GM21737 (cell line): Measurements from ENCODE around the gene KPTN.

Source experiments
- ATAC-seq: cut with Tn5 transposase; IDR thresholded peaks from one replicate; pipeline ENCODE4 v1.9.1; 2021; ENCODE audit warnings: mild to moderate bottlenecking, moderate library complexity; ENCODE audit not compliant: unreplicated experiment

Gene KPTN

DNA sequence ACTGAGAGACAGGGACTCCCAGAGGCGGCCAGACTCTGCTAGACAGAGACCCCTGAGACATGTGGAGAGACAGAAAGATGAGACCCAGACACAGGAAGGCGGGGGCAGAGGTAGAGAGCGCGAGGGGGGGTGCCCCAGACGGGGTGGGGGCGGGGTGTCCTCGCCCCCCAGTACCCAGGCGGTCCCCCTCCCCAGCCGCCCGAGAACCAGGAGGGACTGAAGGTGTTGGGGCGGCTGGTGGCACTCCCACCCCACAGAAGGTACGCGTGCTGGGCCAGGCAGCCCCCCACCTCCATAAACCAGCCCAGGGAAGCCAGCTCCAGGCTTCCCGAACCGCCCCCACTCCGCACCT, 12.7 kb downstream of the KPTN start:
- ATAC-seq, result no peak

DNA sequence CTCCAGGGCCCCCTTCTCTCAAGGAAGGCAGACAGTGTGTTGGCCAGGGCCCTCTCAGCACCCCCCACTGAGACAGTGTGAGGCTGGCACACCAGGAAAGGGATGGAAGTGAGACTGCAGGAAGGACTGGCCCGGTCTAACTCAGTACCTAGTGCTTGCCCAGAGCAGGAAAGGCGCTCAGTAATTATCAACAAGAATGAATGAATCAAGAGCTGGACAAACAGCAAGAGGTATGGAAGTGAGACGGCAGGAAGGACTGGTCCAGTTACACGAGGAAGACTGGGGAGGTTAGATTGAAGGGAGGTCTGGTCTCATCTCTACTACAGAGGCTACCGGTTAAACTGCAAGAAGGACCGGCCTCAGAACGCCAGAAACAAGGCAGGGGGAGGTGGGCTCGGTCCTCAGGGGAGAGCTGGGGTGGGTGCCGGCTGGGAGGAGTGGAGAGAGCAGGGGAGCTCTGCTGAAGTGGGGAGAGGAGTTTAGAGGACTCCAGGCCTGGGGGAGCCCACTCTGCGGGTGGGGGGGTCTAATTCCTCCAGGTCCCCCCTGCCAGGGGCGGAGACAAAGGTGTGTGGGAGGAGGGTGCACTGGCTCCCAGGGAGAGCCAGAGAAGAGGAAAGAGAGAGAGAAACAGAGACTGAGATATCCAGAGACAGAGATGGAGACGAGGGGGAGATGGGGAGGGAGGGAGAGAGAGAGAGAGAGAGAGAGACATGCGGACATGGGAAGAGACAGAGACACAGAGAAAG, 13.4 kb downstream of the KPTN start:
- no peak for ATAC-seq

- ATAC-seq, result no peak
Observed at GRCh38 chr19:47469719-47470118, 14.3 kb downstream of the KPTN start.

GRCh38 chr19:47469363-47469700, 14.7 kb downstream of the KPTN start:
- ATAC-seq, result no peak

DNA sequence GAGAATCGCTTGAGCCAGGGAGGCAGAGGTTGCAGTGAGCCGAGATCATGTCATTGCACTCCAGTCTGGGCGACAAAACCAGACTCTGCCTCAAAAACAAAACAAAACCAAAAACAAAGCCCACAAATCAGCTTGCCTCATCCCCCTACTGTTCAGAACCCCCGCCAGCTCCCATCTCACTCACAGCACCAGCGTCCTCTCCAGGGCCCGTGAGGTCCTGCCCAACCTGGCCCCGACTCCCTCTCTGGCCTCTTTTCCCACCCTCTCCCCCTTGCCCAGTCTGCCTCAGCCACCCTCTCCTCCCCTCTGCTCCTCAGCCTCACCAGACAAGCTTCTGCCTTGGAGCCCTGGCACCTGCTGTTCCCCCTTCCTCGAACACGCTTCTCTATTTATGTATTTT, 16.1 kb downstream of the KPTN start:
- no peak for ATAC-seq

DNA sequence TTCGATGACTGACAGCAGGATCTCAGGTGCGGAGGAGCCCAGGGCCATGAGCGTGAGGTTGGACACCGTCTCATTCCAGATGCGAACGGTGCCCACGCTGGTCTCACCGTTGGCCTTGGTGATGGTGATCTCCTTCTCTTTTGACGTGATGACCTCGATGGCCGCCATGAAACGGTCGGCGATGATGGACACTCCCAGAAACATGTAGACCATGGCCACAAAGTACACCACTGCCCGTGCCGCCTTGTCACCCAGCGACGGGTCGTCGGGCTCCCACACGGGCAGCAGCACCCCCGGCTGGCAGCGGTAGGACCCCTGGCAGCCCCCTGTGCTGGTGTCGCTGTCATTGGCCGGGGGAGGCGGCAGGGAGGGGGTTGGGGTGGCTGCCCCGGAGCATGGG, 18.1 kb downstream of the KPTN start:
- no peak for ATAC-seq

- ATAC-seq, result no peak
Observed at GRCh38 chr19:47464675-47465419, 19.2 kb downstream of the KPTN start.

GRCh38 chr19:47461876-47462275, 22.1 kb downstream of the KPTN start:
- ATAC-seq, result no peak

DNA sequence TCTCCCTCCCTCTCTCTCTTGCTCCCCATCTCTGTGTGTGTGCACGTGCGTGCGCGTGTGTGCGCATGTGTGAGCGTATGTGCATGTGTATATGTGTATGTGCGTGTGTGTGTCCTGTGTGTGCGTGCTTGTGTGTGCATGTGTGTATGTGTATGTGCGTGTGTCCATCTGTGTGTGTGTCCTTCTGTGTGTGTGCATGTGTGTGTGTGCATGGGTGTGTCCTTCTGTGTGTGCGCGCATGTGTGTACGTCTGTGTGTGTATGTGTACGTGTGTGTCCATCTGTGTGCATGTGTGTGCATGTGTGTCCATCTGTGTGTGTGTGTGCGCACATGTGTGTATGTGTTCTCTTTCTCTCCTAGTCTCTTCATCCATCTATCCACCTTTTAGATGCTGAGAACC, 24.5 kb downstream of the KPTN start:
- ATAC-seq, result no peak

- no peak for ATAC-seq
Observed at GRCh38 chr19:47458672-47459071, 25.3 kb downstream of the KPTN start.

DNA sequence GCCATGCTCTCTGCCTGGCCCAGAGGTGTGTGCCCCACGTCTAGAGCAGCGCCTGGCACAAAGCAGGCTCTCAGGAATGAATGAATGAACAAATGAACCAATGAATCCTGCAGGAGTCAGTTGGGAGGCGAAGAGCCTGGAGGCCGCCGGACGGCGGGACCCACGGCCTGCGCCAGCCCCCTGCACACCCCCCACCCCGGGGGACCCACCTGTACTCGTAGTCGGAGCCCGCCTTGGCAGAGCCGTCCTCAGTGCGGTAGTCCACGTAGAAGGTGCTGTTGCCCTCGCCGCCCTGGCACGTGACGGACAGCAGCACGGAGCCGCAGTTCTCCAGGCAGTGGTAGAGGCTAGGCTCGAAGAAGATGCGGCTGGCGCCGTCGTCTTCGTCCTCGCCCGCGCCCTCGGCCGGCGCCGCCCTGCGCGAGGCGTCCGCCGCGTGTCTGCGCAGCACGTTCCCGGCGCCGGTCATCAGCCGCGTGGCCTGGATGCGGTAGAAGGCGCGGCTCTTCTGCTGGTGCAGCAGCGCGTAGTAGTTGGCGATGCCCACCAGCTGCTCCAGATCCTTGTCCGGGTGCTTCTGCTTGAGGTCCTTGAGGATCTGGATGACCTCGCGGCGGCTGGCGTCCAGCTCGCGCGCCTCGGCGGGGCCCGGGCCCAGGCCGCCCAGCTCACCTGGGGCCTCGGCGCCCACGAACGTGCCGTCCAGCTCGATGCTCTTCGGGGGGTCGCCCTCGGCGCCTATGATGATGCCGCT, 27.1 kb downstream of the KPTN start:
- ATAC-seq, result no peak

- ATAC-seq, result no peak
Observed at GRCh38 chr19:47450478-47450877, 33.5 kb downstream of the KPTN start.

DNA sequence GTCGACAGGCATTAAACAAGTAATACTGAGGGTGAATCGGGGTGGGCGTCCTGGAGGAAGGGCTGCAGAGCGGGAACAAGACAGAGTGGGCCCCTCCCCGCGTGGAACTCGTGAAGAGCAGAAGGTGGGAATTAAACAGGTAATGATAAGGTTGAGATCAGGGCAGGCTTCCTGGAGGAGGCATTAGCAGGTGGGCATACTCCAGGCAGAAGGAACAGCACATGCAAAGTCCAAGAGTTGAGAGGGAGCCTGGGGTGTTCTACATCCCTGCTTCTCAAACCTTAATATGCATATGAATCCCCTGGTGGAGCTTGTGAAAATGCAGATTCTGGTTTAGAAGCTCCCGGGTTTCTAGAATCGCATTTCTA, 35.7 kb downstream of the KPTN start:
- ATAC-seq, result no peak

DNA sequence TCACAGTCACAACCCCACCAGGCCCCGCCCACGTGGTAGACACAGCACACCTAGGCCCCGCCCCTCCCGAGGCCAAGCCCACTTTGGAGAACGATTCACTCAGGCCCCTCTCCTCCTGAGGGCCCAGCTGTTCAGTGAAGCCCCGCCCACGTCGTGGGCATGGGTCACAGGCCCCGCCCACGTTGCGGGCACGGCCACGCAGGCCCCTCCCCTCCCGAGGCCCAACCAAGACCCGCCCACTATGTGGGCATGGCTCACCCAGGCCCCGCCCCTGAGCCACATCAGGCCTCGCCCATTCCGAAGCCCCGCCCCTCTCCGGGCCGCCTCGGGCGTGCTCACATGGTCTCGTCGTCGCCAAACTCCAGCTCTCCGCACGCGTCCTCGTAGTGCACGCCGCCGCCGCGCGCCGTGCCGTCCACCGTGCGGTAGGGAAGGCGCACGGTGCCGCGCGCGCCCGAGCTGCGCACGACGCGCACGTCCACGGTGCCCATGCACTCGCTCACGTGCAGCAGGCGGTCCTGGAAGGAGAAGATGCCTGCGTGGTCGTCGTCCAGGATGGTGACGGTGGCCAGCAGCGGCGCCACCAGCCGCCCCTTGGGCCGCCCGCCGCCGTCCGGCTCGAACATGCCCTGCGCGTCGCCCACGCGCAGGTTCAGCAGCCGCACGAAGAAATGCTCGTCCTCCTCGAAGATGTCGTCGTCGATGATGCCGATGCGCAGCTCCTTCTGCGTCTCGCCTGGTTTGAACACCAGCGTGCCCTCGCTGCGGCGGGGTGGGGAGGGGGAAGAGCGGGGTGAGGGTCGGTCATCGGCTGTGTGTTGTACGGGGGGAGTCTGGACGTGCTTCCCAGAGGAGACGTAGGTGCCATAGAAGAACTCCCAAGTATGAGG, 36.3 kb downstream of the KPTN start:
- ATAC-seq, result no peak

DNA sequence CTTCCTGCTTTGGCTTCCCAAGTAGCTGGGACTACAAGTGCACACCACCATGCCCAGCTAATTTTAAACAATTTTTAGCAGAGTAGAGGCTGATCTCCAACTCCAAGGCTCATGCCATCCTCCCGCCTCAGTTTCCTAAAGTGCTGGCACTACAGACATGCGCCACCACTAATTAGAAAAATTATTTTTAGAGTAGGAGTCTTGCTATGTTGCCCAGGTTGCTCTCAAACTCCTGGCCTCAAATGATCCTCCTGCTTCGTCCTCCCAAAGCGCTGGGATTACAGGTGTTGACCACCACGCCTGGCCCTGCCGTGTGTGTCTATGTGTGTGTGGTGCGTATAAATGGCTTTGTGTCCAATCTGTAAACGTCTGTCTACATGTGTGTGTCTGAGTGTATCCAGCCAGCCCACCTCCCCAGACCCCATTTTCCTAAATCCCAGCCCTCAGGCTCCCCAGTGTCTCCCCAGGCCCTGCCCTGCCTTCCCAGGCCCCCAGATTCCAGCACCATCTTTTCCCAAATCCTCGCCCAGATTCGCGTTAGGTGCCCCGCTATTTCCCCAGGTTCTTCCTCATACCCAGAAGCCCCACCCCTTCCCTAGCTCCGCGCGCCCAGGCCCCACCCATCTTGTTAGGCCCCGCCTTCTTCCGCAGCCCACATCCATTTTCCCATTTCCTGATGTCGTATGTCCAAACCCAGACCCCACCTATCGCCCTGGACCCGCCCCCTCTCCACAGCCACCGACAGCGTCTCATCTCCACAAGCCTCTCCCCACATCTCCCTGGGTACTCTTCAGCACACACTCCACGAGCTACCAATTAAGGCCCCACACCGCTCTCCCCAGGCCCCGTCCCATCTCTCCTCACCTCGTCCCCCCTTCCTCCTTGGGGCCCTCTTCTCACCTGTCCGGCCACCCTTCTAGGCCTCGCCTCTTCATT, 37.2 kb downstream of the KPTN start:
- ATAC-seq, result no peak

GRCh38 chr19:47445937-47446402, 38.0 kb downstream of the KPTN start:
- ATAC-seq, result no peak

GRCh38 chr19:47445527-47445926, 38.5 kb downstream of the KPTN start:
- ATAC-seq, result no peak

GRCh38 chr19:47444388-47444821, 39.6 kb downstream of the KPTN start:
- ATAC-seq, result no peak

DNA sequence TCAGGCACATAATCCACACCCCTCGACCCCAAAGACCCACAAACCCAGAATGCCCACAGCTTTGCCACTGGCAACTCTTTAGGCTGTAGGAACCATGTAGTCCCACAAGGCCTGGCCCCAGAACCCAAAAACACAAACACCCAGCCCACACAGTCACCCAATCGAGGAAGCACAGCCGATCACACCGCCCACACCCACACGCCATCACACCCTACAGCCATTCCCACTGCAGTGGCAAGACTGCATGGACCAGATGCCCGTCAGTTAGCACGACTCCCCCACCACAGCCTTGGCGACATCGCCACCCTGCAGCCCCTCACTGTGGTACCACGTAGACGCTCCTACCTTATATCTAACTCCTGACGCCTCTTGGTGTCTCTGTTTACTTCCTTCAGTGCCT, 40.7 kb downstream of the KPTN start:
- ATAC-seq, result no peak

DNA sequence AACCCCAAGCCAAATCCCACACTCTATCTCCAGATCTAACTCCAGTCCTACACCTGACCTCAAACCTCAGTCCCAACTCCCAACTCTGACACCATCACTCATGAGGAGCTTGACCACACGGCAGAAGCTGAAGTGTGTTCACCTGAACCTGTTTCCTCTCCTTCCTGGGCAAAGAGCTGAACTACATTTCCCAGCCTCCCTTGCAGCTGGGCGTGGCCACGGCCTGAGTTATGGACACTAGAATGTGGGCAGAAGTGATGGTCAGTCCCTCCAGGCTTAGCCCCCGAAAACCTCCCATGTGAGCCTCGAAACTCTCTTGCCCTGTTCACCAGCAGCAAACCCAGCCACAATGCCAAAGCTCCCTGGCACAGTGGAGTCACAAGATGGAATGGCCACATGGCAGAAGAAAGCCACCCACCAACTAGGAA, 45.2 kb downstream of the KPTN start:
- no peak for ATAC-seq
